Measurements from ENCODE around the gene HEATR9. TPM values are rescaled to one million over a fixed set of nuclear protein-coding genes. Genes with fewer than 3 reads are reported as not detected.
A peak's percentile ranks its signal among the peaks of the same experiment; 100 is the strongest.

The HEATR9 gene
- total RNA-seq, 1 donor from 2014 or later, result not detected

GRCh38 chr17:35876534-35876933 lies 7.8 kb upstream of the HEATR9 start:
- ATAC-seq (ENCODE audit: low read depth) (no peak), DNase-seq (no peak)
- intact Hi-C loops (cut with micrococcal nuclease), result no loop called here
- no peaks in the 10 kb centered on the region for H3K27me3 Mint-ChIP-seq
- H3K36me3 Mint-ChIP-seq (ENCODE audit: low read depth), result no peaks in the 10 kb centered on the region
- H3K4me3 Mint-ChIP-seq, result no peak overlapping the region
- no peaks in the 10 kb centered on the region for H3K9me3 Mint-ChIP-seq
- ChIA-PET POLR2A (no interaction called here), CTCF (no interaction called here)
- no peak overlapping the region for H3K27ac Mint-ChIP-seq
- no peak for TF ChIP-seq CTCF (IDR thresholded peaks at IDR 0.05)
- peaks cover 36% of the 10 kb centered on the region for H3K4me1 Mint-ChIP-seq

GRCh38 chr17:35875800-35876139 lies 7.1 kb upstream of the HEATR9 start:
- peak overlapping the region; percentile 8 for H3K27ac Mint-ChIP-seq
- intact Hi-C loops (cut with micrococcal nuclease), result no loop called here
- no peaks in the 10 kb centered on the region for H3K36me3 Mint-ChIP-seq (ENCODE audit: low read depth)
- H3K4me3 Mint-ChIP-seq, result no peak overlapping the region
- H3K27me3 Mint-ChIP-seq, result no peaks in the 10 kb centered on the region
- H3K9me3 Mint-ChIP-seq, result no peaks in the 10 kb centered on the region
- H3K4me1 Mint-ChIP-seq, result peaks cover 37% of the 10 kb centered on the region
- CTCF ChIA-PET, result no interaction called here
- ATAC-seq (ENCODE audit: low read depth) (no peak), DNase-seq (no peak)
- POLR2A ChIA-PET, result no interaction called here
- no peak for TF ChIP-seq CTCF (IDR thresholded peaks at IDR 0.05)

- Mint-ChIP-seq H3K4me3 (no peak overlapping the region), H3K9me3 (no peaks in the 10 kb centered on the region), H3K36me3 (ENCODE audit: low read depth) (no peaks in the 10 kb centered on the region), H3K27me3 (no peaks in the 10 kb centered on the region), H3K4me1 (peaks cover 32% of the 10 kb centered on the region), H3K27ac (peak overlapping the region; percentile 8)
- DNase-seq (no peak), ATAC-seq (ENCODE audit: low read depth) (no peak)
- CTCF ChIA-PET, result no interaction called here
- POLR2A ChIA-PET, result no interaction called here
- no peak for TF ChIP-seq CTCF (IDR thresholded peaks at IDR 0.05)
- intact Hi-C loops (cut with micrococcal nuclease), result no loop called here
Measured at GRCh38 chr17:35875072-35875799, 6.5 kb upstream of the HEATR9 start.

GRCh38 chr17:35872196-35872980 lies 3.7 kb upstream of the HEATR9 start:
- Mint-ChIP-seq H3K27me3 (no peaks in the 10 kb centered on the region), H3K36me3 (ENCODE audit: low read depth) (no peaks in the 10 kb centered on the region), H3K4me3 (no peak overlapping the region), H3K4me1 (peaks cover 16% of the 10 kb centered on the region), H3K27ac (no peak overlapping the region), H3K9me3 (no peaks in the 10 kb centered on the region)
- POLR2A ChIA-PET, result interaction anchor here (0.7 kb wide), 1 partner anchor 23 kb away, joined by 4 read pairs; no protein-coding TSS in a partner anchor
- DNase-seq (no peak), ATAC-seq (ENCODE audit: low read depth) (no peak)
- CTCF ChIA-PET, result no interaction called here
- intact Hi-C loops (cut with micrococcal nuclease), result no loop called here
- TF ChIP-seq CTCF (IDR thresholded peaks at IDR 0.05), result no peak

All from activated B cell treated with CpG ODN at 0.5 μM for 24 hours (primary cell).